Endothelial cell of umbilical vein (primary cell): Measurements from ENCODE around the gene SCP2.

Experiments
- CTCF ChIP-seq, 2 donors: IDR thresholded peaks; 1 replicate in 1 of 2; 2 replicates in 1 of 2; pipeline ENCODE4 v1.5.1; 2011; ENCODE audit warnings: low read length in 2 of 2, mild to moderate bottlenecking in 2 of 2, moderate library complexity in 2 of 2, control low read depth in 1 of 2, inconsistent platforms in 1 of 2, low read depth in 1 of 2; ENCODE audit not compliant: insufficient read depth in 1 of 2; ENCODE audit errors: extremely low read depth in 1 of 2
- EZH2 ChIP-seq: IDR thresholded peaks from 2 replicates; pipeline ENCODE4 v1.6.1; 2012; ENCODE audit warnings: borderline replicate concordance, low read depth, mild to moderate bottlenecking, moderate library complexity, low read length, inconsistent platforms; ENCODE audit not compliant: severe bottlenecking
- POLR2A ChIP-seq: IDR thresholded peaks from 2 replicates; pipeline ENCODE4 v1.6.1; 2012; ENCODE audit warnings: low read depth, mild to moderate bottlenecking, control low read depth, low read length
- POLR2AphosphoS5 ChIP-seq: IDR thresholded peaks from 2 replicates; pipeline ENCODE4 v1.6.1; 2012; ENCODE audit warnings: low read depth, mild to moderate bottlenecking, control low read depth, low read length, moderate library complexity; ENCODE audit not compliant: insufficient read depth

- no peak for TF ChIP-seq CTCF (IDR thresholded peaks at IDR 0.05; ENCODE audit: extremely low read depth in 1 of 2, insufficient read depth in 1 of 2, low read depth in 1 of 2, low read length in 2 of 2)
- TF ChIP-seq EZH2 = no peak
- no peak for TF ChIP-seq POLR2A
- no peak for TF ChIP-seq POLR2AphosphoS5
Observed at GRCh38 chr1:53093778-53094532, 166.9 kb downstream of the SCP2 start.
